22Rv1 (cell line): ENCODE data around the gene CREB5.
"Not testable (repeated sequence)": the region's sequence is repeated elsewhere in the genome, so short reads cannot be mapped to it uniquely, and the experiment has no call there.

Source experiments
- H3K27ac ChIP-seq: fragments of 450-650 bp; 2 replicates; pipeline ENCODE4 v1.5.1; 2017
- ZFX ChIP-seq: fragments of 450-650 bp; IDR thresholded peaks from 2 replicates; pipeline ENCODE4 v1.6.1; 2017; ENCODE audit warnings: antibody characterized with exemption, borderline replicate concordance
- TF ChIP-seq, protein P1 (sequence below): fragments of 450-650 bp; IDR thresholded peaks from 2 replicates; pipeline ENCODE4 v1.5.1; 2017; ENCODE audit warnings: mild to moderate bottlenecking

The CREB5 gene

DNA sequence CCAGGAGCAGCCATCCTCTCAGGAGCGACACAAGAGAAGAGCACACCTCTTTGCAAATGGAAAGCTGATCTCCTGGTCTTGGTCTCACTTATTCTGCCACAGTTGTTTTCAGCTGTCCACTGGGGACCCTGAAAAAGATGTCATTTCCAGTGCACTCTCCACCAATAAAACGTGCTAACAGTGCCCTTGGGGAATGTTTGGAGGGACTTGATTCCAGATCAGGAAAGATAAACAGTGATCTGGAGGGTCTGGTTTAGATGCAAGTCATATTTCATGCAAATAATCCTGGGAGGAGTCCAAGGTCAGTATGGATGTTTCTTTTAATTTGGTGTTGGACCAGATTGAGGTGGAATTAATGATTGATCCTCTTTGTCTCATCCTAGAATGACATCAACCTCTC lies 185.0 kb downstream of the CREB5 start:
- no peak overlapping the region for H3K27ac ChIP-seq
- TF ChIP-seq ZFX, result no peak
- TF ChIP-seq, protein P1, sequence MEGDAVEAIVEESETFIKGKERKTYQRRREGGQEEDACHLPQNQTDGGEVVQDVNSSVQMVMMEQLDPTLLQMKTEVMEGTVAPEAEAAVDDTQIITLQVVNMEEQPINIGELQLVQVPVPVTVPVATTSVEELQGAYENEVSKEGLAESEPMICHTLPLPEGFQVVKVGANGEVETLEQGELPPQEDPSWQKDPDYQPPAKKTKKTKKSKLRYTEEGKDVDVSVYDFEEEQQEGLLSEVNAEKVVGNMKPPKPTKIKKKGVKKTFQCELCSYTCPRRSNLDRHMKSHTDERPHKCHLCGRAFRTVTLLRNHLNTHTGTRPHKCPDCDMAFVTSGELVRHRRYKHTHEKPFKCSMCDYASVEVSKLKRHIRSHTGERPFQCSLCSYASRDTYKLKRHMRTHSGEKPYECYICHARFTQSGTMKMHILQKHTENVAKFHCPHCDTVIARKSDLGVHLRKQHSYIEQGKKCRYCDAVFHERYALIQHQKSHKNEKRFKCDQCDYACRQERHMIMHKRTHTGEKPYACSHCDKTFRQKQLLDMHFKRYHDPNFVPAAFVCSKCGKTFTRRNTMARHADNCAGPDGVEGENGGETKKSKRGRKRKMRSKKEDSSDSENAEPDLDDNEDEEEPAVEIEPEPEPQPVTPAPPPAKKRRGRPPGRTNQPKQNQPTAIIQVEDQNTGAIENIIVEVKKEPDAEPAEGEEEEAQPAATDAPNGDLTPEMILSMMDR, result no peak

DNA sequence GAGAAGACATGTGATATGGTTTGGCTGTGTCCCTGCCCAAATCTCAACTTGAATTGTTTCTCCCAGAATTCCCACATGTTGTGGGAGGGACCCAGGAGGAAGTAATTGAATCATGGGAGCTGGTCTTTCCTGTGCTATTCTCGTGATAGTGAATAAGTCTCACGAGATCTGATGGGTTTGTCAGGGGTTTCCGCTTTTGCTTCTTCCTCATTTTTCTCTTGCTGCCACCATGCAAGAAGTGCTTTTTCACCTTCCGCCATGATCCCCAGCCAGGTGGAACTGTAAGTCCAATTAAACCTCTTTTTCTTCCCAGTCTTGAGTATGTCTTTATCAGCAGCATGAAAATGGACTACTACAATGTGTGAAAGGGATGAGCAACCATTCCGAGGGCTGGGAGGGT lies 185.7 kb downstream of the CREB5 start:
- not testable (repeated sequence) for H3K27ac ChIP-seq

DNA sequence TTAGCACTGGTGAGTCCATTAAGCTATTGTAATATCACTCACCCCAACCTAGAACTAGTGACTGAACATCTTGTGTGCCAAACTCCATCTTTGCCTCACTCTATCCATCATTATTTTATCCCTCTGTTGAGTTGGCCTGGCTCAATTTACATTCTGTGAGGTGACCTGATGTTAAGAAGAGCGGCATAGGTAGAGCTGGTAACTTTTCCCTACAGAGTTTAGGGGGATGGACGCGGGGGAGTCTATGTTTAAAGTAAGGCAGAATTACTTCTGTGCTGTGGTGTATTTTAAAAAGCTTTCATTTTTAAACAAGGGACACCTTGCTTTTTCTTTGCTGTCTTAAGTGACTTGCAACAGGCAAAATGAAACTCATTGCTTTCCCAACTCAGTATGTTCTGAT lies 186.3 kb downstream of the CREB5 start:
- TF ChIP-seq, protein P1, result no peak
- no peak for TF ChIP-seq ZFX
- no peak overlapping the region for H3K27ac ChIP-seq

- TF ChIP-seq, protein P1, result no peak
- no peak for TF ChIP-seq ZFX
- H3K27ac ChIP-seq, result no peak overlapping the region
Measured at GRCh38 chr7:28599411-28599810, 187.1 kb downstream of the CREB5 start.

- no peak overlapping the region for H3K27ac ChIP-seq
- no peak for TF ChIP-seq ZFX
- TF ChIP-seq, protein P1, result no peak
Measured at GRCh38 chr7:28602282-28602681, 190.0 kb downstream of the CREB5 start.

- TF ChIP-seq ZFX, result no peak
- TF ChIP-seq, protein P1, result no peak
- no peak overlapping the region for H3K27ac ChIP-seq
Measured at GRCh38 chr7:28605427-28606085, 193.2 kb downstream of the CREB5 start.

GRCh38 chr7:28606421-28606820 lies 194.1 kb downstream of the CREB5 start:
- TF ChIP-seq, protein P1, result no peak
- no peak for TF ChIP-seq ZFX
- H3K27ac ChIP-seq, result no peak overlapping the region

DNA sequence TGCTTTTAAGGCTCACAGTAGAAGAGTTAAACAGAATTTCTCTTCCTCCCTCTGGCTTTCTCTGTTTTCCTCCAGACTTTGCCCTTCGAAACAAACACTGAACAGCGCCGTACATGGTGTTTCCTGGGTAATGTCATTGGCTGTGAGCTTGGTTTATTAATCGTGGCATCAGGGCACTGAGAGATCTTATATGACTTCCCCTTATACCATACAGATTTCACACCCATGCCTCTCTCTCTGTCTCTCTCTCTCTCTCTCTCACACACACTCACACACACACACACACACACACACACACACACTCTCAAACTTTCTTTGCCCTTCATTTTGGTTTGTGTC lies 195.5 kb downstream of the CREB5 start:
- TF ChIP-seq, protein P1, result no peak
- TF ChIP-seq ZFX, result no peak
- no peak overlapping the region for H3K27ac ChIP-seq
